GM21515 (cell line): ENCODE measurements around the gene PKD1L1.
"Not testable (repeated sequence)": the region's sequence is repeated elsewhere in the genome, so short reads cannot be mapped to it uniquely, and the experiment has no call there.

Experiments
- ATAC-seq: cut with Tn5 transposase; IDR thresholded peaks from one replicate; pipeline ENCODE4 v1.9.1; 2021; ENCODE audit not compliant: unreplicated experiment

The PKD1L1 gene

GRCh38 chr7:47965456-47965855 lies 17.2 kb upstream of the PKD1L1 start:
- no peak for ATAC-seq

DNA sequence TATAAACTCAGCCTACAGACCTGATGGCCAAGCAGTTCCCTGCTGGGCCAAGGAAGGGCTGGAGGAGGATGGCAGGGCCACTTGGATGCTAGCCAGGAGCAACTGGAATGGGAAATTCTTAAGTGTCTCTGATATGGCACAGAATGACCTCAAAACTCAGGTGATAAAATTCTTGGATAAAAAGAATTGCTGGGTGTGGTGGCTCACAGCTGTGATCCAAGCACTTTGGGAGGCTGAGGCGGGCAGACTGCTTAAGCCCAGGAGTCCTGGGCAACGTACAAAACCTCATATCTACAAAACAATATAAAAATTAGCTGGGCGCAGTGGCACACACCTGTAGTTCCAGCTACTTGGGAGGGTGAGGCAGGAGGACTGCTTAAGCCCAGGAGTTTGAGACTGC lies 14.0 kb upstream of the PKD1L1 start:
- no peak for ATAC-seq

DNA sequence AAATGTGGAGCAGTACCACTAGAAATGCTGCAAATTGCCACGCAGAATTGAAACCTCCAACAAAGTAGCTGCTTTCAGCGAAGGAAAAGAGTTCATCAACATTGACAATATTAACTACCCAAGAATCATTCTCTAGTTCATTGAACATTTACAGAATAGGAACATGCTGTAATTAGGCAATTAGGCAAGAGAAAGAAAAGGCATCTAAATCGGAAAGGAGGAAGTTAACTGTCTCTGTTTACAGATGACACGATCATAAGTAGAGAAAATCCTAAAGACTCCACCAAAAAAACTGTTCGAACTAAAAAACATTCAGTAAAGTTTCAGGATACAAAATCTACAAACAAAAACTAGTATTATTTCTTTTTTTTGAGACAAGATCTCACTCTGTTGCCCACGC lies 8.9 kb upstream of the PKD1L1 start:
- ATAC-seq: no peak

GRCh38 chr7:47956220-47956619 lies 8.0 kb upstream of the PKD1L1 start:
- ATAC-seq: no peak

DNA sequence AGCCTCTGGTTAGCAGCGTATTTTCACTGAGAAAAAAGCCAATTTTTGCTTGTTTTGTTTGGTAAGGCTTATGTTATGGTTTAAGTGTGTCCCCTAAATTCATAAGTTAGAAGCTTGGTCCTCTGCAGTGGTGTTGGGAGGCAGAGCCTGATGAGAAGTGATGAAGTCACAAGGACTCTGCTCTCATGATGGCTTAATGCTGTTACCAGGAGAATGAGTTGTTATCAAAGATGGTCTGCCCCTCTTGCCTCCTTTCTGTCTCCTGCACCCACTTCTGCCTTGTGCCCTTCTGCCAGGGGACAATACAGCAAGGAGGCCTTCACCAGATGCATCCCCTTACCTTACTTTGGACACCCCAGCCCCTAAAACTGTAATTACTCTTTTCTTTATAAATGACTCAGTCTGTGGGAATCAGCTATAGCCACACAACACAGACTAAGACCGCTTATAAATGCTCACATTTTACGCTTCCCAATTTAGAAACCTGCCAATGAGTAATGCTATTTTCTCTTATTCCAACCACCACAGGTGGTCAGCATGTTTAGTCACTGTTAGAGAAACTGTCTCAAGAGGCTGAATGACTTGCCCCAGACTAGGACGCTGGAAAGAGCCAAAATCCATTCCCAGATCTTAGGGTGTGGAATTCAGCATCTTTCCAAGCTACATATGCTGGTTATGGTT lies 6.1 kb upstream of the PKD1L1 start:
- ATAC-seq: peak; percentile 37

GRCh38 chr7:47953822-47954221 lies 5.6 kb upstream of the PKD1L1 start:
- ATAC-seq: peak; percentile 76

- ATAC-seq: no peak
Measured at GRCh38 chr7:47952224-47952623, 4.0 kb upstream of the PKD1L1 start.

DNA sequence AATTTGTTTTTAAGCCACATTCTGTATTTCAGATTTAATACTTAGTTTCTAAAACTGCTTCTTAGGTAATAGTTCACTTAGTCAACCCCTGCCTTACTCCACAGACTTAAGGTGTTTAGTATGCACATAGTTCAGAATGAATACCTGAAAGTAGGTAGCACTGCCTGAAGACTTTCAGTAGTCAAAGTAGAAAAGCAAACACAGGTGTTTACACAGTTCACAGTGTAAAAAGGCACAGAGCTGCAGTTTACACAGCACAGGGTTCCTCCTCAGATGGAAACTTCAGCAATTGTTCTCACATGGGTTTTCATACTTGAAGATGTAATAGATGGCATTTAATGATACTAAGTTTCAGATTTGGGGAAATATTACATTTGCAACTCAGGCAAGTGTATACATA lies 3.1 kb upstream of the PKD1L1 start:
- ATAC-seq: peak; percentile 36

DNA sequence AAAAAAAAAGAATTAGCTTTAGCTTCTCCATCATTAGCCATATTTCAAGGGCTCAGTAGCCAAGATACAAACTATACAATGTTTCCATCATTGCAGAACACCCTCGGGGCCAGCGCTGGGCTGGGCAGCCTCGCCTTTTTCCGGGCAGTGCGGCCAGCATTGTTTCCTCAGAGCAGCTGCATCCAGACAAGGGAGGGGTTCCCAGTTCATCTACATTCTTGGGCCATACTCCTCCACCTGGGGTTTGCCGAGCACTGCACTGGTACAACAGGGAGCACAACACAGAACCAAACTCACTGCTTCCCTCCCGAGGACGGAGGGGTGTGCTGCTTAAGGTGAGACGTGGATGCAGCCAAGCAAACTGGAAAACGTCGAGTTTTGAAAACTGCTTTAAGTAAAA lies 2.4 kb upstream of the PKD1L1 start:
- no peak for ATAC-seq

- ATAC-seq: no peak
Measured at GRCh38 chr7:47949703-47950102, 1.4 kb upstream of the PKD1L1 start.

DNA sequence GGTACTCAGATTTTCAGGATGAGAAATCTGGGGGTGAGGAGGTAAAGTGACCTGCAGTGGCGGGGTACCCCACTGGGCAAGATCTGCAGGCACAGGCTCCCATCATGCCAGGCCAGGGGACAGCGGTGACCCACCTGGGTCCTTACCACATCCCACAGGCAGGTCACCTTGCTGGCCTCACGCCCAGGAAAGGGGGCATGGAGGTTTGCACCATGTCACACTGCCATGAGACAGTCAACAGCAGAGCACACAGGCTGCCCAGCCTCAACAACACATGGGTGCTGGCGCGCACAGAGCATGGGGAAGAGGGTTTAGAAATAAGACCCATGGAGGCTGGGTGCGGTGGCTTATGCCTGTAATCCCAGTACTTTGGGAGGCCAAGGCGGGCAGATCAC lies 914 bp downstream of the PKD1L1 start:
- ATAC-seq: no peak

DNA sequence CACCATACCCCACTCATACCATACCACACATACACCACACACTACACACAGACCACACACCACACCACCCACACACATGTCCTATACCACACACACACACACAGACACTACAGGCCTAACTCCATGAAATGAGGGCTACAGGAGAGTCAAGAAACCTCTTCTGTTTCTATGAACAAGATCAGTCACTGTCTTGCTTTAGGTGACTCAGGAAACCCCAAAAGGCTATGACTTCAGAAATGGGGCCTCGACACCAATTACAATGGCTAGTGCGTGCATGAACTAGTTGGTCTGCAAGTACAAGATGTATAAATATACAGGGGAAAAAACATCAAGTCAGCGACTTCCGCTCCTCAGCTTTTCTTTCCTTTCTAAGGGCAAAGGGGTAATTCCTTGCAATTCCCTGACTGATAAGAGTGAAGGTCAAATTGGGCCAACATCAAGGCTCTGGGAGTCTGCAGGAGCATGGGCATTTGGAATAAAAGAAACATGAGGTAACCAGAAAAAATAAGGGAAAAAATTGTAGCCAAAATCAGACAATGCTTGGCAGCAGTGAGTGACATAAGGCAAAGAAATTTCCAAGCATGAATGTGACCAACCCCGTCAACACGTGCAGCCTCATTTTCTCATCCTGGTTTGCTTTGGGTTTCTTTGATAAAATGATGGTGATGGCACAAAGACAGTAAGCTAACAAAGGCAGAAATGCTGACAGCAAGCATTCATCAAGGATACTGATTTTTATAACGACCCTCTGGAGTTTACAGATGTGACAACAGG lies 1.5 kb downstream of the PKD1L1 start:
- no peak for ATAC-seq

DNA sequence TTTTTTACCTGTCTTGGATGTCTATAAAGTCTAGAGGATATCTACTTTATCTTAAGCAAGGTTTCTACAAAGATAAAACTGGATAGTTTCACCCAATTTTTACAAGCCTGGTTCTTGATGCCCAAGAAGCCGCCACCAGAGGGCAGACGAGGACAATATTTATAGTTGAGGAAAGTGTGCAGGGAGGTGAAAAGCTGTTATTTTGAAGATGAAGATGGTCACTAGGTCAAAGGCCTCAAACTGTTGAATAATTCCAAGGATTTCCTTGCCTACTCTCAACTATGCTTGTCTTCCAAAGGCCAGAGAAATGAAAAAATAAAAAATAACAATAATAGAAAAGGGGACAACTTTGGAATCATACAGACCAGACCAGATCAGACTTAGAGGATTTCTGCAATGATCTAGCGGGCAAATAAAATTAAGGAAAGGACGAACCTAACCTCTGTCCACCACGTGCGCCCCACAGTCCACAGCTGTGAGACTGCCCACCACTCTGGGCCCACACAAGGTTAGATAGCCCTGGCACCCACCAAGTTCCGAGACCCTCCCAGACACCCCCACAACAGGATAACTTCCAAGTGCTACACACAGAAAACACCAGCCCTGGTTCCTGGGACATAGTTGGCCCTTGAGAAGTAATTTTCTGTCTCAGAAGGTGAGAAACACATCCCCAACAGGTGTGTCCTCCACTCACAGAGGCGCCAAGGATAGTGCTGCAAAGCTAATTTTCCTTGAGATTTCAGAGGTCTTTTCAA lies 2.8 kb downstream of the PKD1L1 start:
- ATAC-seq: peak; percentile 52

GRCh38 chr7:47944536-47945260 lies 3.6 kb downstream of the PKD1L1 start:
- ATAC-seq: no peak

GRCh38 chr7:47943676-47944474 lies 4.4 kb downstream of the PKD1L1 start:
- no peak for ATAC-seq

- ATAC-seq: not testable (repeated sequence)
Measured at GRCh38 chr7:47942651-47943050, 5.6 kb downstream of the PKD1L1 start.

DNA sequence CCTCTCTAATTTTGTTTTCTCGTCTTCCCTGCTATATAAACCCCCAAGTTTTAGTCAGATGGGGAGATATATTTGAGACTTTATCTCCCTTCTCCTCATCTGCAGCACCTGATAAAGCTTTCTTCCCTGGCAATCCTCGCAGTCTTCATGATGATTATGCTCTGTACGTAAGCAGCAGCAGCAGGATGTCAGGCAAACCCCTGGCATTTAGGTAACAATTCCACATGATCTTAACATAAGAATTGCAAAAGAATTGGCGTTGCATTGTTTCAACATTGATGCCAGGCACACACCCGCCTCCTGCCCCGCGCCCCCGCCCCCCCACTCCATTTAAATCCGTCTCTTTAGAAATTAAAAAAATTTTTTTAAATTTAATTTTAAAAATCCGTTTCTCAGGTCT lies 6.1 kb downstream of the PKD1L1 start:
- no peak for ATAC-seq

- ATAC-seq: no peak
Measured at GRCh38 chr7:47941136-47941844, 7.0 kb downstream of the PKD1L1 start.

- ATAC-seq: no peak
Measured at GRCh38 chr7:47940088-47941013, 7.9 kb downstream of the PKD1L1 start.
